Spleen (tissue), 7 donors: ENCODE measurements around the gene TAT.

Experiments used
- CTCF ChIP-seq, 11 experiments: fragments of 200-600 bp in 7 of 11; fragments of 450-650 bp in 4 of 11; sonication (generic) in 4 of 11; IDR thresholded peaks in 8 of 11; conservative IDR thresholded peaks in 3 of 11; 1 replicate in 7 of 11; 2 replicates in 4 of 11; pipeline versions ENCODE4 v1.4.0 to v1.8.0; 2016 to 2021; ENCODE audit warnings: antibody characterized with exemption in 11 of 11, inconsistent platforms in 4 of 11, mild to moderate bottlenecking in 1 of 11
- POLR2A ChIP-seq, 3 donors: fragments of 450-650 bp; IDR thresholded peaks; one replicate each; pipeline ENCODE4 v1.5.1; 2017; ENCODE audit warnings: antibody characterized with exemption in 3 of 3, mild to moderate bottlenecking in 1 of 3
- donor health status: DM: no; HTN: no; CAD: no; lungs with moderate emphysema.
- donor health status: DM: no; HTN: no; CAD: no.
- donor health status: DM: no; HTN: no; CAD: no.

GRCh38 chr16:71569621-71570020 is 7.3 kb downstream of the TAT start:
- TF ChIP-seq CTCF (IDR thresholded peaks at IDR 0.05 in 8 of 11, conservative IDR thresholded peaks at IDR 0.05 in 3 of 11) (no peak), POLR2A (IDR thresholded peaks at IDR 0.05) (no peak)
